BLaER1 (cell line): ENCODE results near the gene RPS6KA3.

Experiments
- H3K27ac ChIP-seq: shearing (Covaris generic); formaldehyde crosslinking; 2 replicates; pipeline ENCODE4 v1.8.1; 2022
- H3K27me3 ChIP-seq: shearing (Covaris generic); formaldehyde crosslinking; 2 replicates; pipeline ENCODE4 v1.8.1; 2022
- H3K36me3 ChIP-seq: shearing (Covaris generic); formaldehyde crosslinking; 2 replicates; pipeline ENCODE4 v1.8.1; 2022
- H3K4me1 ChIP-seq: shearing (Covaris generic); formaldehyde crosslinking; 2 replicates; pipeline ENCODE4 v1.8.1; 2022
- H3K4me2 ChIP-seq: shearing (Covaris generic); formaldehyde crosslinking; 2 replicates; pipeline ENCODE4 v1.8.1; 2022
- H3K4me3 ChIP-seq: shearing (Covaris generic); formaldehyde crosslinking; 2 replicates; pipeline ENCODE4 v1.8.1; 2022
- H3K9ac ChIP-seq: shearing (Covaris generic); formaldehyde crosslinking; 2 replicates; pipeline ENCODE4 v1.8.1; 2022
- H3K9me3 ChIP-seq: shearing (Covaris generic); formaldehyde crosslinking; 2 replicates; pipeline ENCODE4 v1.8.1; 2022
- H4K20me1 ChIP-seq: shearing (Covaris generic); formaldehyde crosslinking; 2 replicates; pipeline ENCODE4 v1.8.1; 2022
- Cebpa-rat ChIP-seq: shearing (Covaris generic); IDR thresholded peaks from 2 replicates; pipeline ENCODE4 v1.8.1; 2022

RPS6KA3 gene

DNA sequence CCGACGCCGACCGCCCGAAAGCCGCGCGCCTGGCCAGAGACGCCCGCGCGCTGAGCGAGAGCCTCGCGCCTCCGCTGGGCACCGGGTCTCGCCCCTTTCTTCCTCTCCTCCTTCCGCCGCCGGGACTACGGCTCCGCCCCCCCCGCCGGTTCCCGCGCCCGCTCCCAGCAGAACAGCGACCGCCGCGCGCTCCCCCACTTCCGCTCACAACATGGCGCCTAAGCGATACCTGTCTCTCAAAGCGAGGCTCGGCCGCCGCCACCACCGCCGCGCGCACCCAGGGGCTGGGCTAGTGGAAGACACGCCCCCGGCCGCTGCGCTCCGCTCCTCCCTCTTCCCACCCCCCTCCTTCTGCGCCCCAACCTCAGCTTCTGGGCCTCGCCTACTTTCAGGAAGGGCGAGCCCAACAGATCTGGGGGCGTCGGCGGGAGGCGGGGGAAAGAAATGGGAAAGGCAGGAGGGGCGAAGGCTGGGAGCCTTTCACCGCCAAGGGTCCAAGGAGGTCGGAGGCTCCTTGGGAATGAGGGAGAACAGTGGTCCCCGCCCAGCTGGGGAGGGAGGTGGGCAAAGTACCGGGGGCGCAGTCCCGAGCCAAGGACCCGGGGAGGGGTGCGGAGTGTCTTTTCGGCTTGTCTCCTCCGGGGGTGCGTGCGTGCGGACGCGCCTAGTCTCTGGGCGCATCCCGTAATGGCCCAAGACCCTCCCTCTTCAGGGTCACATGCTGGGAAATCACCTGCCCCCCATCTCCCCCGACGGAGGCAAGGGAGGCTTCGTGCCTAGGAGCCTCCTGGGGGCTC is at the start of gene RPS6KA3:
TSS of gene RPS6KA3 (minus strand) at position 100 of the 797 bp plus-strand sequence. CDS start 277 bp downstream, outside the sequence.
- Histone ChIP-seq H3K9ac (peak within 1 kb of the TSS; percentile 83), H4K20me1 (peaks cover 37% of the 10 kb centered on the region), H3K4me1 (peaks cover 18% of the 10 kb centered on the region), H3K36me3 (no peaks in the 10 kb centered on the region), H3K4me2 (peak within 1 kb of the TSS; percentile 73), H3K27ac (peak within 1 kb of the TSS; percentile 83), H3K4me3 (peak within 1 kb of the TSS; percentile 80), H3K27me3 (no peaks in the 10 kb centered on the region), H3K9me3 (peaks cover 24% of the 10 kb centered on the region)
- no peak for TF ChIP-seq Cebpa-rat

DNA sequence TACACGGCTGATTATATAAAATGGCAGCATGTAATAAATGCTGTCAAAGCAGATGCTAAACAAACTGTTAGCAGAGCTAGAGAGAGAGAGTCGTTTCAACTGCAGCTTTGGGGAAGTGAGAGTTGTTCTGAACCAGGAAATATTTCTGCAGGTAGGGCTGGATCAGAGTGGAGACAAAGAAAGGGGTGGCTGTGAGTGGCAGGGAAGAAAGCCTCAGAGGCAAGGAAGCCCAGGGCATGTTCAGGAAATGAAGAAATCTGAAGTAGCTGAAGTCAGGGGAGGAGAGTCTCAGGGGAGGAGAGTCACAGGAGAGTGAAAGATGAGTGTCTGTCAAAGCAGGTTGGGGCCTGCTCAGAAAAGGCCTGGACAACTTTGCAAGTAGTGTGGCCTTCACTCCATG is 48.4 kb upstream of the RPS6KA3 start:
- no peaks in the 10 kb centered on the region for H3K36me3 ChIP-seq
- peak overlapping the region; percentile 31; the same call in 1 of the 2 replicates for H3K27ac ChIP-seq
- H3K9ac ChIP-seq = no peak overlapping the region
- no peaks in the 10 kb centered on the region for H4K20me1 ChIP-seq
- H3K27me3 ChIP-seq = no peaks in the 10 kb centered on the region
- H3K4me1 ChIP-seq = peaks cover 31% of the 10 kb centered on the region
- no peak overlapping the region for H3K4me3 ChIP-seq
- TF ChIP-seq Cebpa-rat = no peak
- peak overlapping the region; percentile 47 for H3K4me2 ChIP-seq
- no peaks in the 10 kb centered on the region for H3K9me3 ChIP-seq

DNA sequence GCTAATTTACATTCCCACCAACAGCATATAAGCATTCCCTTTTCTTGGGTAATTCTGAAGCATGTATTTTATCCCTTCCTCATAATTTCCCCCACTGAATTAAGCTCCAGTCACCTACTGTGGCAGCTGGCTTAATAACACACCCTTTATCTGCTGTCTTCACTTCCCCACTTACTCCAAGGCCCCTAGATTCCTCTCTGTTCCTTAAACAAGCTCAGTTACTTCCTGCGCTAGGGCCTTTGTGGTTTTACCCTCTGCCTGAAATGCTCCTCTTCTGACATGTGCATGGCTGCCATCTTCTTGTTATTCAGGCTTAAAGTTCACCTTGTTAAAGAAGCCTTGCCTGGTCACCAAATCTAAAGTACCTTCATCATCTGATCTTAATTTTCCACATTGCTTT is 47.2 kb upstream of the RPS6KA3 start:
- H3K4me1 ChIP-seq = peaks cover 30% of the 10 kb centered on the region
- TF ChIP-seq Cebpa-rat = no peak

DNA sequence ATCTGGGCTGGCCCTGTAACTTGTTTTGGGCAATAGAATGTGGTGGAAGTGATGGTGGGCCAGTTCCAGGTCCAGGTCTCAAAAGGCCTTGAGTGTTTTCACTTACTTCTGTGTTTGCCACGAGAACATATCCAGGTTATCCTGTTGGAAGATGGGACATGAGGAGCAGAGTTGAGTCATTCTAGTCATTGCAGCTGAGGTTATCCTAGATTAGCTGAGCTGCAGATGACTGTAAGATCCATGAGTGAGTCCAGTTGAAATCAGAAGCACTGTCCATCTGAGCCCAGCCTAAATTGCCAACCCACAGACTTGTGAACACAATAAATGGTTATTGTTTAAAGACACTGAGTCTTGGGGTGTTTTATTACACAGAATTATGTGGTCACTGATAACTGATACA is 45.3 kb upstream of the RPS6KA3 start:
- no peaks in the 10 kb centered on the region for H4K20me1 ChIP-seq

More for the DNA sequence above, 47.2 kb upstream of the RPS6KA3 start:
- no peak overlapping the region for H3K4me3 ChIP-seq
- no peak overlapping the region for H3K27ac ChIP-seq
- no peaks in the 10 kb centered on the region for H4K20me1 ChIP-seq
- peak overlapping the region; percentile 39 for H3K4me2 ChIP-seq
- H3K36me3 ChIP-seq = no peaks in the 10 kb centered on the region
- no peak overlapping the region for H3K9ac ChIP-seq
- no peaks in the 10 kb centered on the region for H3K9me3 ChIP-seq
- no peaks in the 10 kb centered on the region for H3K27me3 ChIP-seq

DNA sequence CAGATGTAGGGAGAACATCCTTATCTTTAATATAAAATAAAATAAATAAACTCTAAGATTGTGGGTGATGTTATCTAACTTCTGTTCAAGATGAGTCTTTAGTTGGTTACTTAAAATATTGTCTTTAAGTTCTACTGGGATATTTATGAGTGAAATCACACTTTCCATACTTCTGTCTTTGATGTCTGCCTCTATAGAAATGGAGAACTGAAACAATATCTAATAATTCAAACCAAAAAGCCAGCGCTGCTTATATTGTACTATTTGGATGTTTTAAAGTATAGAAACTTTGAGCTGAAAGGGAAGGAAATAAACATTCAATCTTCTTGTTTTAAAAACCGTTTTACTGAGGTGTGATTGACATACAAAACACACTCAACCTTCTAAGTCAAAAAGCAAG is 44.8 kb upstream of the RPS6KA3 start:
- TF ChIP-seq Cebpa-rat = no peak
- Histone ChIP-seq H3K27ac (no peak overlapping the region), H3K4me3 (no peak overlapping the region), H4K20me1 (no peaks in the 10 kb centered on the region), H3K9me3 (no peaks in the 10 kb centered on the region), H3K9ac (no peak overlapping the region), H3K4me1 (peaks cover 30% of the 10 kb centered on the region), H3K4me2 (no peak overlapping the region), H3K27me3 (no peaks in the 10 kb centered on the region), H3K36me3 (no peaks in the 10 kb centered on the region)

More for the DNA sequence above, 45.3 kb upstream of the RPS6KA3 start:
- H3K4me3 ChIP-seq = no peak overlapping the region
- H3K27me3 ChIP-seq = no peaks in the 10 kb centered on the region
- peaks cover 30% of the 10 kb centered on the region for H3K4me1 ChIP-seq
- H3K9me3 ChIP-seq = no peaks in the 10 kb centered on the region
- H3K27ac ChIP-seq = no peak overlapping the region
- TF ChIP-seq Cebpa-rat = no peak
- H3K9ac ChIP-seq = no peak overlapping the region
- no peak overlapping the region for H3K4me2 ChIP-seq
- no peaks in the 10 kb centered on the region for H3K36me3 ChIP-seq

DNA sequence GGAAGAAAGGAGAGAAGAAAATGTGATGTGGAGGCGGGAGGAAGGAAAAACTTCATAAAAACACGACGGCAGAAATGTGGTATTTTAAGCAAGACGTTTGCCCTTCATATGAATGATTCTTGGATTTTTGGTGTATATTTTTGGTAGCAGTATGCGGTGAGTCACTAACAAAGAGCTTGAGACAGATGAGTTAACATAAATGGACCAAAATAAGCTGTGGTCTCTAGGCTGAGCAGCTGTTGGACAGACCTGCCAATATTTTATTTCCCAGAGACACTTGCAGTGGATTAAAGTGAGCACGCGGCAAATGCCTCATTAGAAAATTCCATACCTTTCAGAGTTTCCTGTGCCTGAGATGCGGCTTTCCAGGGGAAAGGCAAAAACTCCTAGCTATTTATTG is 43.1 kb upstream of the RPS6KA3 start:
- H3K4me2 ChIP-seq = no peak overlapping the region
- no peak overlapping the region for H3K4me3 ChIP-seq
- no peak overlapping the region for H3K27ac ChIP-seq
- no peak overlapping the region for H3K9ac ChIP-seq
- no peaks in the 10 kb centered on the region for H4K20me1 ChIP-seq
- no peaks in the 10 kb centered on the region for H3K27me3 ChIP-seq
- no peaks in the 10 kb centered on the region for H3K9me3 ChIP-seq
- peaks cover 14% of the 10 kb centered on the region for H3K4me1 ChIP-seq
- no peaks in the 10 kb centered on the region for H3K36me3 ChIP-seq
- no peak for TF ChIP-seq Cebpa-rat

DNA sequence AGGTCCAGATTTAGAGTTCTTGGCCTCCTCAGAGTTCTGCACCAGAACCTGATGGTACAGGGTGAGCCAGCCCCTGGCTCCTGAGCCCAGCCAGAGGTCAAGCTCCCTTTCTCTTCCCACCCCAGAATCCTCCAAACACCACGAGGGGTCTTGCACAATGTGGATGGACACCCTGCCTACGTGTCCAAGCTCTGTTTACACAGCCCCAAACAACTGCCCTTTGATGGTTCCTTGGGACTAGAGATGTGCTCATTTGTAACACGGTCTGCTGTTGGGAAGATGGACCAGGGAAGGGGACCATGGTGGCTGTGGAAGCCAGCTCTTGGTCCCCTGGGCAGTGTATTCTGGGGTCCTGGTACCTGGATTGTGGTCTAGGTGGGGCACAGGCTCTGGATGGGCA is 40.0 kb upstream of the RPS6KA3 start:
- Histone ChIP-seq H3K36me3 (no peaks in the 10 kb centered on the region), H3K4me1 (no peaks in the 10 kb centered on the region; the same call in 1 of the 2 replicates), H3K4me2 (no peak overlapping the region), H4K20me1 (no peaks in the 10 kb centered on the region), H3K27me3 (no peaks in the 10 kb centered on the region), H3K9ac (no peak overlapping the region), H3K9me3 (no peaks in the 10 kb centered on the region), H3K4me3 (no peak overlapping the region), H3K27ac (no peak overlapping the region)
- TF ChIP-seq Cebpa-rat = no peak

DNA sequence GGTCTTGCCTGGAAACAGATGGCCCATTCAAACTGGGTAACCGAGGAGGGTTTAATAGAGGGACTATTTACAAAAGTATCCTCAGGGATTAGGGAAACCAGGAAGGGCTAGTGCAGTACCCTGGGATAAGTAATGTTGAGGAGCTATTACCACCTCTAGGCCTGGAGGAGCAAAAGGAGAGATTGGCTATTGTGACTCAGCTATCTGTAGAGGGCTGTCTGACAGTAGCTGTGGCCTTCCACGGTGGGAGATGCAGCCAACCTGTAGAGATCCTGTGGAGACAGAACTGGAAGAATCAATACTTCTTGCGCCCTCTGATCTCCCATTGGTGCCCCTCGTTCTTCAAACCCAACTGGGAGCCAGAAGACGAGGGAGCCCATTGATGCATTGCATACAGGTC is 34.1 kb upstream of the RPS6KA3 start:
- H3K9me3 ChIP-seq = no peaks in the 10 kb centered on the region
- no peak overlapping the region for H3K4me2 ChIP-seq
- no peak overlapping the region for H3K4me3 ChIP-seq
- no peak for TF ChIP-seq Cebpa-rat
- no peak overlapping the region for H3K27ac ChIP-seq
- no peak overlapping the region for H3K9ac ChIP-seq
- H4K20me1 ChIP-seq = no peaks in the 10 kb centered on the region
- H3K27me3 ChIP-seq = no peaks in the 10 kb centered on the region
- no peaks in the 10 kb centered on the region for H3K36me3 ChIP-seq
- no peaks in the 10 kb centered on the region for H3K4me1 ChIP-seq

DNA sequence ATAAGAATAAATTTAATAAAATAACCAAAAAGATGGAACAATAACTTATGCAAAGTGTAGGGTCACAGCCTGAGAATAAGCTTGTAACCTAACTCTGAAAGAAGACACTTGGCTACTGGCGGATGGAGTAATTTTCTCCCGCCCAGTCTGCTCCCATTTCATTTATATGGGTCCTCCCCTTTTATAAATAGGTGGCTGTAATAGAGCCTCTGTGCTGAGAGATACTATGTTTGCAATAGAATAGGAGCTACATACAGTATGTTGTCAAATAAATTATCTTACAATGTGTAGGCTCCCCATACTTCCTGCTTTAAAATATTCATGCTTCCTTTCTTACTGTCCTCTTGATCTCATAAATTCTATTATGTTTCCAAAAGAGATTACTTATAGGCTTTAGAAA is 28.2 kb upstream of the RPS6KA3 start:
- H3K4me3 ChIP-seq = no peak overlapping the region
- no peak for TF ChIP-seq Cebpa-rat
- no peak overlapping the region for H3K4me2 ChIP-seq
- no peaks in the 10 kb centered on the region for H3K27me3 ChIP-seq
- H4K20me1 ChIP-seq = no peaks in the 10 kb centered on the region
- no peaks in the 10 kb centered on the region for H3K4me1 ChIP-seq
- no peaks in the 10 kb centered on the region for H3K9me3 ChIP-seq
- H3K36me3 ChIP-seq = no peaks in the 10 kb centered on the region
- no peak overlapping the region for H3K9ac ChIP-seq
- no peak overlapping the region for H3K27ac ChIP-seq

DNA sequence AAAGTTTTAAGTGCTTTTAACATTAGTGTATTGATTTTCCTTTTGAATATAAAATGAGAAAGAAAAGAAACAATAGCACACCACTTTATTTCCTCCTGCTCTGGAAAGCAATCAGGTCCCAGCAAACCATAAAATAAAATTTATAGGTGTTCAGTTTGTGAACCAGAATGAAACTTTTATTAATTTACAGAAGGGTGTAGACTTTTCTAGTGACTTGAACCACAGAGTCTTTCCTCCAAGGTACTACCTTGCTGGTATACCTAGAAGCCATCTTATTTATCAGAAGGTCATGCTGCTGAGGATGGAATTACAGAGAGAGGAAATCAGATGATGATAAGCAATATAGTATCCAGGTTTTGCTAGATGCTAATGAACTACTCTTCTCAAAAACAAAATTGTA is 27.6 kb upstream of the RPS6KA3 start:
- Histone ChIP-seq H3K4me1 (no peaks in the 10 kb centered on the region), H4K20me1 (no peaks in the 10 kb centered on the region), H3K27me3 (no peaks in the 10 kb centered on the region), H3K36me3 (no peaks in the 10 kb centered on the region), H3K4me3 (no peak overlapping the region), H3K4me2 (no peak overlapping the region), H3K9me3 (no peaks in the 10 kb centered on the region), H3K27ac (no peak overlapping the region), H3K9ac (no peak overlapping the region)
- no peak for TF ChIP-seq Cebpa-rat
